HG02759 (cell line): ENCODE measurements around the gene MCU.
"Not testable (repeated sequence)": the region's sequence is repeated elsewhere in the genome, so short reads cannot be mapped to it uniquely, and the experiment has no call there.

Source experiments
- ATAC-seq: cut with Tn5 transposase; IDR thresholded peaks from one replicate; pipeline ENCODE4 v1.9.1; 2021; ENCODE audit warnings: mild to moderate bottlenecking, moderate library complexity; ENCODE audit not compliant: unreplicated experiment

Gene MCU

DNA sequence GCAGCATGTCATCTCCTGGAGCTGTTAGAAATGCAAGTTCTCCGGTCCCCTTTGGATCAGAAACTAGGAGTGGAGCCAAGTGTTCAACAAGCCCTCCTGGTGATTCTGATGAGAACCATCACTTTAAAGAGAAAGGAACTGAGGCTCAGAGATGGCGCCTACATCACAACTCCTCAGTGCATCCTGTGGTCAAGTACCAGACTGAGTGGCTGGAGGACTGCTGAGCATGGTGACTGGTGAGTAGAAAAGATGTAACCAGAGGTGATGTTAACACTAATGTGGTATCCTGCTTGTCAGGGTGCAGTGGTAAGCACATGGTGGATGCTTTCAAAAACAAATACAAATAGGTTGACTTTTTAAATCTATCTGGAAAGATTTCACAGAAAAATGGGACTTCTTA lies 198.1 kb downstream of the MCU start:
- ATAC-seq: no peak

DNA sequence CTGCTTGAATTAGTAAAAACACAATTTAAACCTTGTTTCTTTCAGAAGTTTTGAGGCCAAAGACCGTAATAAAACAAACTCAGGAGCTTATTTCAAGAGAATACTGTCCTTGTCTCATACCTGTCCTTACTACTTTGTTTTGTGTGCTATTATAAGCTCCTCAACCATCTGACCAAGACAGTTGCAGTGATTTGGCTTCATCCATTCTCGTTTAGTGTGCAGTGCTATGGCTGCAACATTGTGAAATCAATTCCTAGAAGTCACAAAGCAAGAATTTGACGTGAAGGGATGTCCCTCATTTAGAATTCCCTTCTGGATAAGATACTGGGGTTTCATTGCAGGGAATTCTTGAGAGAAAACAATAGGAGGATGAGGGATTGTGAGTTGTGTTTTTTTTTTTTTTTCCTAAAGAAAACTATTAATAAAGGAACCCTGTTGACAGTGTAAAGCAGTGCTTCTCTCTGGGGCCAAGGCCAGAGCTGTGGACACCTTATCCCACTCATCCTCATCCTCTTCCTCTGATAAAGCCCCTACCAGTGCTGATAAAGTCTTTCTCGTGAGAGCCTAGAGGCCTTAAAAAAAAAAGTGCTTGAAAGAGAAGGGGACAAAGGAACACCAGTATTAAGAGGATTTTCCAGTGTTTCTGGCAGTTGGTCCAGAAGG lies 201.3 kb downstream of the MCU start, which contains the start of gene OIT3:
Gene OIT3, plus strand, starts transcription at position 604 of the 663 bp plus-strand sequence. CDS start 60 bp downstream, outside the sequence.
- ATAC-seq: no peak

DNA sequence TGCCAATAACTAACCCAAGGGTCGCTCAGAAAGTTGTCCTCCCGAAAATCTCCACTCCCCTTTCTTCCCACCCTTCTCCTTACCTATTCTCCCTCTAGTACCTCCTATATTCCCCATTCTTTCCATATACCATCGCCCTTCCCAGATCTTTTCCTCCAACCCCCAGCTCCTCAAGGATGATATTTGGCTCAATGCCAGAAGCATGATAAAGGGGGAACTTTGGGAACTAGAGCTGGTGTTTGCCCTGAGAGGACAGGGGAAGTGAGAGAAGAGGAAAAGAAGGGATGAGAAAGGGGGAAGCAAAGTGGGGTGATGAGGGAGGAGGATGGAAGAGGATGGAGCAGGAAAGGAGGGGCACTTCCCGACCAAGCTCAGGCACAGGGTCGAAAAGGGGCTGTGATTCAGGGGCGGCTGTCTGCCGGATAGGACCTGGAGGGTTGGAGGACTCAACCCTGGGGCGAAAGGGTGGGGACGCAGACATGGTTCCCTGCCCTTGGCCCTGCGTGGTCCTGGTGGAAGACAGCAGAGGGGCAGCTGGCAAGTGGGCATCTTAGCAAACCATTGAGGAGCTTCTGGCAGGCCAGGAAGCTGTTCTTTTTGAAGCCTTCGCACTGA lies 203.4 kb downstream of the MCU start:
- no peak for ATAC-seq

DNA sequence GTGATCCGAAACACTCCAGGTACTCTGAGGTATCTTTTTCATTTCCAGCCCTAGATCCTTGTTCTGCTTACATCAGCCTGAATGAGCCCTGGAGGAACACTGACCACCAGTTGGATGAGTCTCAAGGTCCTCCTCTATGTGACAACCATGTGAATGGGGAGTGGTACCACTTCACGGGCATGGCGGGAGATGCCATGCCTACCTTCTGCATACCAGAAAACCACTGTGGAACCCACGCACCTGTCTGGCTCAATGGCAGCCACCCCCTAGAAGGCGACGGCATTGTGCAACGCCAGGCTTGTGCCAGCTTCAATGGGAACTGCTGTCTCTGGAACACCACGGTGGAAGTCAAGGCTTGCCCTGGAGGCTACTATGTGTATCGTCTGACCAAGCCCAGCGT lies 206.7 kb downstream of the MCU start:
- no peak for ATAC-seq

DNA sequence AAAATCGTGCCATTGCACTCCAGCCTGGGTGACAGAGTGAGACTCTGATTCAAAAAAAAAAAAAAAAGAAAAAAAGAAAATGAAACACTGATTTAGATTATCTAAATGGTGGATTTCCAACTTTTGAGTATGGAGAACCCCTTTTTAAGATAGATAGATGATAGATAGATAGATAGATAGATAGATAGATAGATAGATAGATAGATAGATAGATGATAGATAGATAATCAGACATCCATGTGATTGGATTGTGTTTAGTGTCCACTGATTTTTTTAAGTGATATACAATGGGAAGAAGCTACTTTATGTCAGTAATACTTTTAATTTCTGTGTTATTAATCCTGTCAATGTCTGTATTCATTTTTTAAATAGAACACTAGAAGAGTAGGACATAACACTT lies 207.6 kb downstream of the MCU start:
- no peak for ATAC-seq

DNA sequence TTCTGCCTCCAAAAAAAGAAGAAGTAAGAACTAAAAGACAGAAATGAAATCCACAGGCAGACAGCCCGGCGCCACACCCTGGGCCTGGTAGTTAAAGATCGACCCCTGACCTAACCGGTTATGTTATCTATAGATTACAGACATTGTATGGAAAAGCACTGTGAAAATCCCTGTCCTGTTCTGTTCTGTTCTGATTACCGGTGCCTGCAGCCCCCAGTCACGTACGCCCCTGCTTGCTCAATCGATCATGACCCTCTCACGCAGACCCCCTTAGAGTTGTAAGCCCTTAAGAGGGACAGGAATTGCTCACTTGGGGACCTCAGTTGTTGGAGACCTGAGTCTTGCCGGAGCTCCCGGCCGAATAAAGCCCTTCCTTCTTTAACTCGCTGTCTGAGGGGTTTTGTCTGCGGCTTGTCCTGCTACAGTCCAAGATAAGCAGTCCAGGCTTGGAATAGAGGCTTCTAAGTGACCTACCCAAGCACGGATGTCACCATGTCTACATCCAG lies 212.1 kb downstream of the MCU start:
- not testable (repeated sequence) for ATAC-seq

DNA sequence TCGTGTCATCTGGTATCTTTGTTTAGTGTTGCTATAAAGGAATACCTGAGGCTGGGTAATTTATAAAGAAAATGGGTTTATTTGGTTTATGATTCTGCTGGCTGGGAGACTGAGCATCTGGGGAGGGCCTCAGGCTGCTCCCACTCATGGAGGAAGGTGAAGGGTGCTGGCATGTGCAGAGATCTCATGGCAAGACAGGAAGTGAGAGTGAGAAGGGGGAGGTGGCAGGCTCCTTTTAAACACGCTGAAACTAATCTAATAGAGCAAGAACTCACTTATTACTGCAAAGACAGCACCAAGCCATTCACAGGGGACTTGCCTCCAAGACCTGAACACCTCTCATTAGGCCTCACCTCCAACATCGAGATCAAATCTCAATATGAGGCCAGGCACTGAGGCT lies 212.9 kb downstream of the MCU start:
- ATAC-seq: no peak

DNA sequence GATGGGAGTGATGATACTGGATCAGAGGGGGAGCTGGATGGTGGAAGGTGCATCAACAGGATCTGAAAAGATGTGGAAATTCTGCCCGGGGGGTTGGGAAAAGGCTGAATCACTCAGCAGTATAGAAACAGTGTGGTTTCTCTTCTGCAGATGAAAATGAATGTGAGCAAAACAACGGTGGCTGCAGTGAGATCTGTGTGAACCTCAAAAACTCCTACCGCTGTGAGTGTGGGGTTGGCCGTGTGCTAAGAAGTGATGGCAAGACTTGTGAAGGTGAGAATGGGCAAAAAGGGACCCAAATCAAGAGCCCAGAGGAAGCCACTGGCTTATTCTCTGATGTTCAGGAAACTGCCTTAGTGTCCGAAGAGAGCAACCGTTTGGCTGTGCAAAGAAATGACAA lies 214.5 kb downstream of the MCU start:
- ATAC-seq: no peak

DNA sequence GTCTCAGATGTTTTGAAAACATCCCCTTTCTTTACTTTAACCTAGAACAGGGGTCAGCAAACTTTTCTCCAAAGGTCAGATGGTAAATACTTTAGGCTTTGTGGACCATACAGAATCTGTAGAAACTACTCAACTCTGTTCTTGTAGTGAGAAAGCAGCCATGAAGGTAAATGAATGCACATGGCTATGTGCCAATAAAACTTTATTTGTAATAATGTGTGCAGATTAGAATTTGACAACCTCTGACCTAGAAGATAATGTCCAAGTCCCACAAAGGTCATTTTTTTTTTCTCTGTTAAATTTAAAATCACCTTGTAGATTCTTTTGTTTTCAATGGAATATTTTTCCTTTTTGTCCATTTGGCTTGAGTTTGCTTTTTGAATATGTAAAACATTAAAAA lies 218.8 kb downstream of the MCU start:
- no peak for ATAC-seq

DNA sequence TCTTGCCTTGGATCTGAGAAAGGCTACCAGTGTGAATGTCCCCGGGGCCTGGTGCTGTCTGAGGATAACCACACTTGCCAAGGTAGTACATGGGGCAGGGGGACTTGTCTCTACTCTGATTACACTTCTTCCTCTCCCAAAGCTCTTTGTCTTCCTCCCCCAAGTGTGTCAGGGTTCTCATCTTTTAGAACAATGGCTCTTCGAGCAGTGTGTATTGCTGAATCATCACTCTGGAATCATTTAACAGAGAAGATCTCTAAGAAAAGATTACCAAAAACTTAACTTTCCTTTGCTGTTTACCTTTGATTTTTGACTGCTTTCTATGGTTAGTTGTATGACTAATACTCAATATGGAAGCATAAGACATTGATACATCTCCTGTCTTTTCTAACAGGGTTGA lies 219.8 kb downstream of the MCU start:
- ATAC-seq: no peak

DNA sequence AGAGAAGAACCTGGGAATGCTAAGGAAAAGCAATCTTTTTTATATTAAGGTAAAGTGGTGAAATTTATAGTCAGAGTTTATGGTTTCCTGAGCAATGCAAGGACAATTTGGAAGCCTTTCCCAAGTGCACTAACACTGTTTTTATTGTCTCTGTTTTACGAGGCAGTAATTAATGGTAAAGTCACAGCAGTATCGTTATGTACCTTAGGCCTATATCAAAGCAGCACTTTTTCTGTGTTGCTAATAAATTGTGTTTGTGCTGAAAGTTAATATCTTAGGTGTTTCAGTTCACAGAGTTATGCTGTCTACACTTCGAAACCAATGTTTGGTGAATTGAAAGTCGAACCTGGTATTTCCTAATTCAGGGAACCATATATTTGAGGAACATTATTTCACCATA lies 220.8 kb downstream of the MCU start:
- no peak for ATAC-seq

DNA sequence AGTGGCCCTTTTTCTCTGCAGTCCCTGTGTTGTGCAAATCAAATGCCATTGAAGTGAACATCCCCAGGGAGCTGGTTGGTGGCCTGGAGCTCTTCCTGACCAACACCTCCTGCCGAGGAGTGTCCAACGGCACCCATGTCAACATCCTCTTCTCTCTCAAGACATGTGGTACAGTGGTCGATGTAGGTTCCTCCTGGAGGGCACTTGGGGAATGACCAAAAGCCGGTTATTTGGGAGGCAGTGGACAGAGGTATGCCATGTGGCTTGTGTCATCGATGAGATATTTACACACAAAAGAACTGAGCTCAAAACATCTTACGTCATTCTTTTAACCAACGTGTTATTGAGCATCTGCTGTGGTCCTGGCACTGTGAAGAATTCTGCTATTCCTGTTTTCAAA lies 221.3 kb downstream of the MCU start:
- no peak for ATAC-seq

DNA sequence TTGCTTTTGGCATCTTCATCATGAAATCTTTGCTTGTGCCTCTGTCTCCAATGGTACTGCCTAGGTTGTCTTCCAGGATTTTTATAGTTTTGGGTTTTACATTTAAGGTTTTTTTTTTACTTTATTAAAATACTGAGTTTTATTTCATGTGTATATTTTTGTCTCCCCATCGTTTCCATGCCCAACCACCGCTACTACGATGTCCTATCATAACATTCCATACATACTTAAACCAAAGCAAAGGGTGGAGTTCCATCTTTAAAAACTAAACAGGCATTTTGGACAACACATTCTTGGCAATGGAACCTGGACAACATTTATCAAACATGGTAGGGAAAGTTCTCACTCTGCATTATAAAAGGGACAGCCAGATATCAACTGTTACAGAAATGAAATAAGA lies 225.3 kb downstream of the MCU start:
- not testable (repeated sequence) for ATAC-seq

DNA sequence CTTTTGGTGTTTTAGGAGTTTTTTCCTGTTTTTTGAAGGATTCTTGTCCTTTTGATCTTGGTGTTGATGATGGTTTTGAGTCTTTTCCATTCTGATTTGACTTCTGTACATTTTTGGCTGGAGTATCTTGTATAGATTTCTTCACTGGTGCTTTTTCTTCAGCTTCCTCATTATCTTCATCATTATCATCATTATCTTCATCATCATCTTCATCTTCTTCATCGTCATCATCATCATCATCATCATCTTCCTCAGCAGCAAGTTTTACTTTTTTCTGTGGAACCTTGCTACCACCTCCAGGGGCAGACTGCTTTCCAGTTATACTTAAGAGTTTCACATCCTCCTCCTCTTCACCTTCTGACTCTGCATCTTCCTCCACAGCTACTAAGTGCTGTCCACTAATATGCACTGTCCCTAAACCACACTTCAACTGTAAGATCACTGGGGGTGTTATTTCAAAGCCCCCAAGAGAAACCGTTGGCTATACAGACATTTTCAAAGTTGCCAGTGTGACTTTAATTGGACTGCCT lies 225.9 kb downstream of the MCU start:
- not testable (repeated sequence) for ATAC-seq

DNA sequence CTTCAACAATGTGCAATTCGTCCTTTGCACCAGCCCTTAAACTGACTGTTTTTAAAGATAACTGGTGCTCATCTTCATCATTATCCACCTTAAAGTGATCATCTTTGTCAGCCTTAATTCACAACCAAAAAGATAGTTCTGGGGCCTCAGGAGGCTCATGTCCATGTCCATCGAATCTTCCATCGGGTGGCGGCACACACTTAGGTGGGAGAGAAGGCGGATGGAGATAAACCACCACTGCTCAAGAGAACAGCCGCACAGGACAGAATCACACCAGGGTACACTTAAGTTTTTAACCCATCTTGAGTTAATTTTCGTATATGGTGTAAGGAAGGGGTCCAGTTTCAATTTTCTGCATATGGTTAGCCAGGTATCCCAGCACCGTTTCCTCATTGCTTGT lies 226.4 kb downstream of the MCU start:
- ATAC-seq: no peak

DNA sequence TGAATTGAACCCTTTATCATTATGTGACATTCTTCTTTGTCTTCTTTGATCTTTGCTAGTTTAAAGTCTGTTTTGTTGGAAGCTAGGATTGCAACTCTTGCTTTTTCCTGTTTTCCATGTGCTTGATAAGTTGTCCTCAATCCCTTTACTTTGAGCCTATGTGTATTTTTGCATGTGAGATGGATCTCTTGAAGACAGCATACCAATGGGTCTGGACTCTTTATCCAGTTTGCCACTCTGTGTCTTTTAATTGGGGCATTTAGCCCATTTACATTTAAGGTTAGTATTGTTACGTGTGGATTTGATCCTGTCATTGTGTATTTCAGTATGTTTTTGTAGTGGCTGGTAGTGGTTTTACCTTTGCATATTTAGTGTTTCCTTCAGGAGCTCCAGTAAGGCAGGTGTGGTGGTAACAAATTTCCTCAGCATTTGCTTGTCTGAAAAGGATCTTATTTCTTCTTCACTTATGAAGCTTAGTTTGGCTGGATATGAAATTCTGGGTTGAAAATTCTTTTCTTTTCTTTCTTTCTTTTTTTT lies 229.3 kb downstream of the MCU start:
- not testable (repeated sequence) for ATAC-seq

DNA sequence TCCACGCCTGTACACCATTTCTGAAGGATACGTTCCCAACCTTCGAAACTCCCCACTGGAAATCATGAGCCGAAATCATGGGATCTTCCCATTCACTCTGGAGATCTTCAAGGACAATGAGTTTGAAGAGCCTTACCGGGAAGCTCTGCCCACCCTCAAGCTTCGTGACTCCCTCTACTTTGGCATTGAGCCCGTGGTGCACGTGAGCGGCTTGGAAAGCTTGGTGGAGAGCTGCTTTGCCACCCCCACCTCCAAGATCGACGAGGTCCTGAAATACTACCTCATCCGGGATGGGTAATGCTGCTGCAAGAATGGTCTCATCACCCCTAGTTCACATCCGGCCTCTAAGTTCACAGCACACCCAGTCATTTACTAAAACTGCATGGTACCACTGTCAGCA lies 232.4 kb downstream of the MCU start:
- no peak for ATAC-seq

DNA sequence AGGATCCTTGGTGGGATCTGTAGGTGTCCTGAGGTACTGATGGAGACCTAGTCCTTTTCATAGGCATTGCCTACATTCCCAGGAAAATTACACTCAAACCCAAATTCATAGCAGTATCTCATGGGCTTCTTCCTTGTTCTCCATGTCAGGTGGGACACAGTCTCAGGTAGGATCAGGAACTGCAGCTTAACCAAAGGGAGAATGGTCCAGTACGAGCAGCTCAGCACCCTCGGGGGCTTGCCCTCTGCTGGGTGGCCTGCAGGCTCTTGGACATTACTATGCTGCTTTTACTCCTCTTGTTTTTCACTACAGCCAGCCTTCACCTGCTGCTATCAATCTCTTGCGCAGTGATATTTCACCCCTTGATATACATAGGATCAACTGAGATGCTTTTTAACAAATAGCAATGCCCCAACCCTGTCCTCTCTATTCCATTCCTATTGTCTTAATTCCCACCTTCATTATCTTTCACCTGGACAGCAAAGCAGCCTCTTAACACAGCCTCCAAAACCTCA lies 234.1 kb downstream of the MCU start:
- ATAC-seq: no peak

DNA sequence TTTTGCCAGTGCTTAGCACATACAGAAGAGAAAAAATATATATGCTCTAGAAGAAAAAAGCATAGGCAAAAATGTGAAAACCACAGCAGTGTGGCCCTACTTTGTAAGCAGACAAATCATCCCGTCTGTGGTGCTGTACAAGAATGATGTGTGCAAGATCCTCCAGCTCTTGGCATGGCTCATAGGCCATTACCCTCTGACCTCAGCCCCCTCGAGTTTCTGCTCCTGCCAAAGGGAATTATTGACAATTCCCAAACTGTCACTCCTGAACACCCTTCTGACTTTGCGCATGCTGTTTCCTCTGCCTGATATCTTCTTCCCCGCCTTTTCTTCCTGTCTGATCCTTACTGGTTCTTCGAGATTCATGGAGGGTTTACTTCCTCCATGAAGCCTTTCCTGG lies 235.5 kb downstream of the MCU start:
- no peak for ATAC-seq

DNA sequence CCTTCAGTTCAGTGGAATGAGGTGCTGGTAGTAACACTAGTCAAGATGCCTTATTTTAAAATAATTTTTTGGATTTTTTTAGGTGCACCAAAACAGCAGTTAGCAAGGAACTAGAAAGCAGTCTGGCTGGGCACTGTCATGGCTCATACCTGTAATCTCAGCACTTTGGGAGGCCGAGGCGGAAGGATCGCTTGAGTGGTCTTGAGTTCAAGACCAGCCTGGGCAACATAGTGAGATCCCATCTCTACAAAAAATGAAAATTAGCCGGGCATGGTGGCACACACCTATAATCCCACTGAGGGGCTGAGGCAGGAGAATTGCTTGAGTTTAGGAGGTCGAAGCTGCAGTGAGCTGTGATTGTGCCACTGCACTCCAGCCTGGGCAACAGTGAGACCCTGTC lies 236.9 kb downstream of the MCU start:
- no peak for ATAC-seq

DNA sequence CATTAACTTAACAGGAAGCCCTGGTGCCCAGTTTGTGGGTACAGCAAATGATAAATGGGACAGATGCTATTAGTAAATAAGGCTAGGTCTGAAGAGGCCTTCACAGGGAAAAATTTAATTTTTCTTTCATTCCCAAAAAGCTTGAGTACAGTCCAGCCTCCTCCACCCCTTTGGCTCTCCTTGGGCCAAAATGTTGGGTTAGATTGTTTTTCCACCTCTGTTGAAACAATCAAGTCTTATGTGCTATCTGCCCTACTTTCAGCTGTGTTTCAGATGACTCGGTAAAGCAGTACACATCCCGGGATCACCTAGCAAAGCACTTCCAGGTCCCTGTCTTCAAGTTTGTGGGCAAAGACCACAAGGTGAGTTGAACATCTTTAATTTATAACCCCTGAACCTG lies 238.3 kb downstream of the MCU start:
- no peak for ATAC-seq
